GM12892 (cell line): Measurements from ENCODE around the gene KLHL8.

Source experiments
- POLR2A ChIP-seq: IDR thresholded peaks from 2 replicates; pipeline ENCODE4 v1.6.1; 2011; ENCODE audit warnings: low read depth, low read length, control low read depth
- POLR2AphosphoS5 ChIP-seq: IDR thresholded peaks from 2 replicates; pipeline ENCODE4 v1.6.1; 2011; ENCODE audit warnings: low read depth, low read length, control low read depth

DNA sequence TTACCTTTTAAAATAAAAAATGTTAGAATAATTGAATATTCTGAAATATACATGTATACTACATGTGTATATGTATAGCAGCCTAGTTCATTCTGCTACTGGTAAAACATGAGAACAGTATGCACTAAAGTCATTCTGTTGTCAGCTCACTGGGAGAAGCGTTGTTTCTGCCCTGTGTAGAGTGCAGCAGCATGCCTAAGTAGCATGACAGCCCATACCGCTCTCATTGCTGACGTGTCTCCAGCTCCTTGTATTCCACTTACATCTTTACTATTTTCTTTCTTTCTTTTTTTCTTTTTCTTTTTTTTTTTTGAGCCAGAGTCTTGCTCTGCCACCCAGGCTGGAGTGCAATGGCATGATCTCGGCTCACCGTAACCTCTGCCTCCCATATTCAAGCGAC, 90.7 kb downstream of the KLHL8 start:
- TF ChIP-seq POLR2AphosphoS5 = no peak
- TF ChIP-seq POLR2A = no peak
